T-helper 2 cell treated with Interferon-gamma antibody and Interleukin-4, amounts not matched to agents 5 μg/mL and 100 μg/mL, for 36 hours (primary cell): ENCODE data around the gene RPS27L.

Experiments
- DNase-seq: peaks from one replicate; pipeline ENCODE4 v3.0.0; 2021; ENCODE audit warnings: low spot score
- H3K27ac Mint-ChIP-seq: one replicate; pipeline ENCODE4 v1.8.0; 2021; ENCODE audit warnings: mild to moderate bottlenecking, mixed read lengths
- H3K27me3 Mint-ChIP-seq: one replicate; pipeline ENCODE4 v1.8.0; 2021; ENCODE audit warnings: low read depth, mixed read lengths
- H3K36me3 Mint-ChIP-seq: one replicate; pipeline ENCODE4 v1.8.0; 2021; ENCODE audit warnings: low read depth, mixed read lengths
- H3K4me1 Mint-ChIP-seq: one replicate; pipeline ENCODE4 v1.8.0; 2021; ENCODE audit warnings: low read depth, mixed read lengths
- H3K4me3 Mint-ChIP-seq: one replicate; pipeline ENCODE4 v1.8.0; 2022; ENCODE audit warnings: mild to moderate bottlenecking, moderate library complexity, mixed read lengths
- H3K9me3 Mint-ChIP-seq: one replicate; pipeline ENCODE4 v1.8.0; 2021; ENCODE audit warnings: mixed read lengths

Gene RPS27L

GRCh38 chr15:63140936-63141335 lies 16.3 kb downstream of the RPS27L start:
- no peak overlapping the region for H3K27ac Mint-ChIP-seq
- no peaks in the 10 kb centered on the region for H3K9me3 Mint-ChIP-seq
- peaks cover 16% of the 10 kb centered on the region for H3K4me1 Mint-ChIP-seq
- peaks cover 26% of the 10 kb centered on the region for H3K36me3 Mint-ChIP-seq
- DNase-seq = no peak
- no peak overlapping the region for H3K4me3 Mint-ChIP-seq
- no peaks in the 10 kb centered on the region for H3K27me3 Mint-ChIP-seq

GRCh38 chr15:63136742-63137141 lies 20.5 kb downstream of the RPS27L start:
- H3K9me3 Mint-ChIP-seq = no peaks in the 10 kb centered on the region
- no peak overlapping the region for H3K27ac Mint-ChIP-seq
- DNase-seq = no peak
- no peak overlapping the region for H3K4me3 Mint-ChIP-seq
- H3K4me1 Mint-ChIP-seq = peaks cover 22% of the 10 kb centered on the region
- H3K27me3 Mint-ChIP-seq = no peaks in the 10 kb centered on the region
- peaks cover 11% of the 10 kb centered on the region for H3K36me3 Mint-ChIP-seq

GRCh38 chr15:63135804-63136203 lies 21.5 kb downstream of the RPS27L start:
- H3K27ac Mint-ChIP-seq = no peak overlapping the region
- H3K36me3 Mint-ChIP-seq = peaks cover 3% of the 10 kb centered on the region
- no peak for DNase-seq
- H3K9me3 Mint-ChIP-seq = no peaks in the 10 kb centered on the region
- H3K27me3 Mint-ChIP-seq = no peaks in the 10 kb centered on the region
- H3K4me3 Mint-ChIP-seq = no peak overlapping the region
- H3K4me1 Mint-ChIP-seq = peaks cover 13% of the 10 kb centered on the region

GRCh38 chr15:63135281-63135680 lies 22.0 kb downstream of the RPS27L start:
- H3K9me3 Mint-ChIP-seq = no peaks in the 10 kb centered on the region
- H3K36me3 Mint-ChIP-seq = peaks cover 3% of the 10 kb centered on the region
- peaks cover 10% of the 10 kb centered on the region for H3K4me1 Mint-ChIP-seq
- H3K27me3 Mint-ChIP-seq = no peaks in the 10 kb centered on the region
- DNase-seq = no peak
- H3K27ac Mint-ChIP-seq = no peak overlapping the region
- H3K4me3 Mint-ChIP-seq = no peak overlapping the region

- no peak overlapping the region for H3K4me3 Mint-ChIP-seq
- H3K4me1 Mint-ChIP-seq = peaks cover 8% of the 10 kb centered on the region
- no peak for DNase-seq
- no peaks in the 10 kb centered on the region for H3K9me3 Mint-ChIP-seq
- no peak overlapping the region for H3K27ac Mint-ChIP-seq
- H3K27me3 Mint-ChIP-seq = no peaks in the 10 kb centered on the region
- peaks cover 3% of the 10 kb centered on the region for H3K36me3 Mint-ChIP-seq
Observed at GRCh38 chr15:63134245-63134985, 22.9 kb downstream of the RPS27L start.

GRCh38 chr15:63133786-63134185 lies 23.5 kb downstream of the RPS27L start:
- no peak overlapping the region for H3K4me3 Mint-ChIP-seq
- H3K27ac Mint-ChIP-seq = no peak overlapping the region
- H3K9me3 Mint-ChIP-seq = no peaks in the 10 kb centered on the region
- peaks cover 8% of the 10 kb centered on the region for H3K4me1 Mint-ChIP-seq
- H3K36me3 Mint-ChIP-seq = peaks cover 7% of the 10 kb centered on the region
- no peaks in the 10 kb centered on the region for H3K27me3 Mint-ChIP-seq
- DNase-seq = no peak

- no peak overlapping the region for H3K4me3 Mint-ChIP-seq
- H3K9me3 Mint-ChIP-seq = no peaks in the 10 kb centered on the region
- peaks cover 13% of the 10 kb centered on the region for H3K36me3 Mint-ChIP-seq
- no peaks in the 10 kb centered on the region for H3K27me3 Mint-ChIP-seq
- peaks cover 7% of the 10 kb centered on the region for H3K4me1 Mint-ChIP-seq
- no peak for DNase-seq
- no peak overlapping the region for H3K27ac Mint-ChIP-seq
Observed at GRCh38 chr15:63126726-63127125, 30.6 kb downstream of the RPS27L start.

- peaks cover 21% of the 10 kb centered on the region for H3K36me3 Mint-ChIP-seq
- H3K4me1 Mint-ChIP-seq = peaks cover 12% of the 10 kb centered on the region
- H3K27me3 Mint-ChIP-seq = no peaks in the 10 kb centered on the region
- DNase-seq = no peak
- H3K9me3 Mint-ChIP-seq = peaks cover 20% of the 10 kb centered on the region
- H3K27ac Mint-ChIP-seq = no peak overlapping the region
- no peak overlapping the region for H3K4me3 Mint-ChIP-seq
Observed at GRCh38 chr15:63124506-63124905, 32.8 kb downstream of the RPS27L start.

GRCh38 chr15:63122002-63122875 lies 35.0 kb downstream of the RPS27L start:
- H3K27me3 Mint-ChIP-seq = no peaks in the 10 kb centered on the region
- H3K4me1 Mint-ChIP-seq = peaks cover 12% of the 10 kb centered on the region
- peak; percentile 83 for DNase-seq
- H3K4me3 Mint-ChIP-seq = peak overlapping the region; percentile 92
- H3K36me3 Mint-ChIP-seq = peaks cover 14% of the 10 kb centered on the region
- peak overlapping the region; percentile 76 for H3K27ac Mint-ChIP-seq
- H3K9me3 Mint-ChIP-seq = peaks cover 23% of the 10 kb centered on the region

GRCh38 chr15:63121382-63122001 lies 35.8 kb downstream of the RPS27L start, which contains the start of gene LACTB:
LACTB (plus strand) TSS chr15:63121861; CDS start chr15:63121872, 11 bp downstream.
- Mint-ChIP-seq H3K36me3 (peaks cover 11% of the 10 kb centered on the region), H3K27me3 (no peaks in the 10 kb centered on the region), H3K27ac (peak within 1 kb of the TSS; percentile 85), H3K4me1 (peaks cover 12% of the 10 kb centered on the region), H3K4me3 (peak within 1 kb of the TSS; percentile 92), H3K9me3 (peaks cover 23% of the 10 kb centered on the region)
- peak; percentile 72 for DNase-seq

GRCh38 chr15:63118854-63119253 lies 38.4 kb downstream of the RPS27L start:
- peaks cover 23% of the 10 kb centered on the region for H3K9me3 Mint-ChIP-seq
- H3K36me3 Mint-ChIP-seq = peaks cover 9% of the 10 kb centered on the region
- peaks cover 12% of the 10 kb centered on the region for H3K4me1 Mint-ChIP-seq
- no peak overlapping the region for H3K4me3 Mint-ChIP-seq
- no peaks in the 10 kb centered on the region for H3K27me3 Mint-ChIP-seq
- no peak overlapping the region for H3K27ac Mint-ChIP-seq
- DNase-seq = no peak

- H3K36me3 Mint-ChIP-seq = peaks cover 3% of the 10 kb centered on the region
- DNase-seq = no peak
- peaks cover 3% of the 10 kb centered on the region for H3K9me3 Mint-ChIP-seq
- no peak overlapping the region for H3K4me3 Mint-ChIP-seq
- H3K27ac Mint-ChIP-seq = no peak overlapping the region
- H3K27me3 Mint-ChIP-seq = peaks cover 3% of the 10 kb centered on the region
- H3K4me1 Mint-ChIP-seq = no peaks in the 10 kb centered on the region
Observed at GRCh38 chr15:63114465-63114864, 42.8 kb downstream of the RPS27L start.

GRCh38 chr15:63112871-63113270 lies 44.4 kb downstream of the RPS27L start:
- Mint-ChIP-seq H3K27ac (no peak overlapping the region), H3K4me1 (no peaks in the 10 kb centered on the region), H3K4me3 (no peak overlapping the region), H3K36me3 (peaks cover 2% of the 10 kb centered on the region), H3K9me3 (no peaks in the 10 kb centered on the region), H3K27me3 (peaks cover 7% of the 10 kb centered on the region)
- DNase-seq = no peak

- H3K27ac Mint-ChIP-seq = no peak overlapping the region
- H3K27me3 Mint-ChIP-seq = peaks cover 7% of the 10 kb centered on the region
- H3K4me3 Mint-ChIP-seq = no peak overlapping the region
- no peak for DNase-seq
- peaks cover 2% of the 10 kb centered on the region for H3K36me3 Mint-ChIP-seq
- H3K9me3 Mint-ChIP-seq = no peaks in the 10 kb centered on the region
- H3K4me1 Mint-ChIP-seq = no peaks in the 10 kb centered on the region
Observed at GRCh38 chr15:63111481-63111880, 45.8 kb downstream of the RPS27L start.
